GM23338 (cell line): Measurements from ENCODE around the gene MIPEP. TPM values are rescaled to one million over a fixed set of nuclear protein-coding genes. Genes with fewer than 3 reads are reported as not detected.

Experiments used
- ATAC-seq: fragments of 200-7000 bp; cut with Tn5 transposase; 3 replicates; pipeline ENCODE4 v1.9.1; 2020
- DNase-seq: peaks from one replicate; pipeline ENCODE4 v3.0.0-alpha.2; 2015; ENCODE audit warnings: low spot score
- H2AFZ ChIP-seq: fragments of 200-600 bp; sonication (generic); 2 replicates; pipeline ENCODE4 v1.8.0; 2016; ENCODE audit warnings: antibody characterized with exemption, mild to moderate bottlenecking, moderate library complexity
- H3F3A ChIP-seq: fragments of 200-600 bp; sonication (generic); replicated peaks from 2 replicates; pipeline ENCODE4 v1.8.0; 2017; ENCODE audit warnings: antibody characterized with exemption, mixed run types, low read depth
- H3K27ac ChIP-seq: fragments of 200-600 bp; sonication (generic); 2 replicates; pipeline ENCODE4 v1.6.1; 2016; ENCODE audit warnings: low read depth
- H3K27me3 ChIP-seq: fragments of 200-600 bp; sonication (generic); 2 replicates; pipeline ENCODE4 v1.8.0; 2016; ENCODE audit warnings: mild to moderate bottlenecking, mixed run types, moderate library complexity; ENCODE audit not compliant: insufficient read depth
- H3K36me3 ChIP-seq: fragments of 200-600 bp; sonication (generic); 2 replicates; pipeline ENCODE4 v1.8.0; 2016; ENCODE audit warnings: mild to moderate bottlenecking; ENCODE audit not compliant: insufficient read depth
- H3K4me1 ChIP-seq: fragments of 200-600 bp; sonication (generic); 2 replicates; pipeline ENCODE4 v1.8.0; 2016; ENCODE audit warnings: mild to moderate bottlenecking, moderate library complexity; ENCODE audit not compliant: insufficient read depth
- H3K4me2 ChIP-seq: fragments of 200-600 bp; sonication (generic); 2 replicates; pipeline ENCODE4 v1.7.1; 2017; ENCODE audit warnings: mixed run types
- H3K4me3 ChIP-seq: fragments of 200-600 bp; sonication (generic); 2 replicates; pipeline ENCODE4 v1.6.1; 2016; ENCODE audit warnings: mixed run types
- H3K79me2 ChIP-seq: fragments of 200-600 bp; sonication (generic); replicated peaks from 2 replicates; pipeline ENCODE4 v1.8.0; 2017; ENCODE audit warnings: mild to moderate bottlenecking; ENCODE audit not compliant: insufficient read depth
- H3K9me2 ChIP-seq: fragments of 200-600 bp; sonication (generic); 2 replicates; pipeline ENCODE4 v1.8.0; 2017; ENCODE audit not compliant: insufficient read depth
- H4K20me1 ChIP-seq: fragments of 200-600 bp; sonication (generic); replicated peaks from 2 replicates; pipeline ENCODE4 v1.8.0; 2017; ENCODE audit warnings: mild to moderate bottlenecking; ENCODE audit not compliant: insufficient read depth
- H3K27ac Mint-ChIP-seq: 2 replicates; pipeline ENCODE4 v1.8.0; 2020; ENCODE audit warnings: inconsistent platforms, mild to moderate bottlenecking, moderate library complexity, mixed read lengths
- H3K27me3 Mint-ChIP-seq: 3 replicates; pipeline ENCODE4 v1.8.0; 2022; ENCODE audit warnings: low read depth, mild to moderate bottlenecking, moderate library complexity, mixed read lengths, inconsistent platforms; ENCODE audit not compliant: insufficient read depth, poor library complexity
- H3K36me3 Mint-ChIP-seq: 3 replicates; pipeline ENCODE4 v1.8.0; 2021; ENCODE audit warnings: low read depth, mild to moderate bottlenecking, inconsistent platforms, moderate library complexity, mixed read lengths
- H3K4me1 Mint-ChIP-seq: 3 replicates; pipeline ENCODE4 v1.8.0; 2020; ENCODE audit warnings: mild to moderate bottlenecking, inconsistent platforms, mixed read lengths
- H3K4me3 Mint-ChIP-seq: 3 replicates; pipeline ENCODE4 v1.8.0; 2021; ENCODE audit warnings: moderate library complexity, mild to moderate bottlenecking, inconsistent platforms, mixed read lengths
- H3K9me3 Mint-ChIP-seq: 3 replicates; pipeline ENCODE4 v1.8.0; 2020; ENCODE audit warnings: moderate library complexity, mild to moderate bottlenecking, inconsistent platforms, mixed read lengths
- NANOG ChIP-seq: IDR thresholded peaks from 2 replicates; pipeline ENCODE4 v1.6.1; 2016; ENCODE audit warnings: antibody characterized with exemption, borderline replicate concordance
- POLR2AphosphoS5 ChIP-seq: IDR thresholded peaks from 2 replicates; pipeline ENCODE4 v1.6.1; 2016; ENCODE audit warnings: antibody characterized with exemption, low read depth
- ZNF114 ChIP-seq: fragments of 250-450 bp; sonication (Bioruptor Pico); IDR thresholded peaks from 2 replicates; pipeline ENCODE4 v1.5.0; 2020; ENCODE audit warnings: mild to moderate bottlenecking, moderate library complexity
- polyA plus RNA-seq: library from polyadenylated mRNA; unstranded; fragments of >200 nt; fragmentation: Nextera tagmentation; extraction: Ambion mirVana; gene quantifications from 2 replicates; pipeline ENCODE4 v1.2.1, GENCODE V29; 2016
- total RNA-seq: library from RNA; depleted of rRNA; stranded (reverse); fragments of >200 nt; shearing (Covaris generic); gene quantifications from 2 replicates; pipeline ENCODE4 v1.2.3, GENCODE V29; 2014
- TF ChIP-seq, protein P1 (sequence below): IDR thresholded peaks from 2 replicates; pipeline ENCODE4 v1.6.1; 2016; ENCODE audit warnings: antibody characterized with exemption
- TF ChIP-seq, protein P2 (sequence below): fragments of 250-450 bp; sonication (Bioruptor Pico); IDR thresholded peaks from 2 replicates; pipeline ENCODE4 v1.5.0; 2020; ENCODE audit warnings: mild to moderate bottlenecking, moderate library complexity

The MIPEP gene
- total and polyA plus RNA-seq, 2 experiments from 2014 or later, result 20.8 to 22.5 TPM

DNA sequence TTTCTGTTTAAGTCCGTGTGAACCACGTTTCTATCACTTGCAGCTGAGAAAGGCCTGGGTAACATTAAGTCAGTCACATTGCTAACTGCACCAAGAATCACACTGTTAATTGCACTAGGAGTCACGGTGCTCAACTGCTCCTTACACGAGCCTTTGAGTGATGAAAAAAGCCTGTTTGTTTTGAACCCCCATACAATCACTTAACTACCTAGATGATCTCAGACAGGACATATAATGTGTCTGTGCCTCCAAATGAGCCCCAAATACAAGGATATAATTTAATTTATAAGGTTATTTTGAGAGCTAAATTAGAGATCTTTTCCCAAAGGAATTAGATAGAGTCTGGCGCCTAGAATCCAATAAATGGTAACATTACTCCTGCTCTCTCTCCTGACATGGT, 84.1 kb downstream of the MIPEP start:
- H3K4me2 ChIP-seq, result no peak overlapping the region
- H3K4me1 Mint-ChIP-seq, result peaks cover 13% of the 10 kb centered on the region
- H4K20me1 ChIP-seq, result no peaks in the 10 kb centered on the region
- peaks cover 15% of the 10 kb centered on the region; the same call in 2 of the 3 replicates for H3K36me3 Mint-ChIP-seq
- no peaks in the 10 kb centered on the region for H3K36me3 ChIP-seq
- H3K79me2 ChIP-seq, result no peaks in the 10 kb centered on the region
- H3K9me2 ChIP-seq, result 0 out of 2 replicates have a peak, but pooled peaks cover 2% of the 10 kb centered on the region
- no peak overlapping the region for H3K4me3 Mint-ChIP-seq
- H3K9me3 Mint-ChIP-seq, result no peaks in the 10 kb centered on the region
- no peak overlapping the region for H2AFZ ChIP-seq
- no peaks in the 10 kb centered on the region for H3K27me3 ChIP-seq
- no peak overlapping the region for H3K27ac ChIP-seq
- TF ChIP-seq, protein P1, sequence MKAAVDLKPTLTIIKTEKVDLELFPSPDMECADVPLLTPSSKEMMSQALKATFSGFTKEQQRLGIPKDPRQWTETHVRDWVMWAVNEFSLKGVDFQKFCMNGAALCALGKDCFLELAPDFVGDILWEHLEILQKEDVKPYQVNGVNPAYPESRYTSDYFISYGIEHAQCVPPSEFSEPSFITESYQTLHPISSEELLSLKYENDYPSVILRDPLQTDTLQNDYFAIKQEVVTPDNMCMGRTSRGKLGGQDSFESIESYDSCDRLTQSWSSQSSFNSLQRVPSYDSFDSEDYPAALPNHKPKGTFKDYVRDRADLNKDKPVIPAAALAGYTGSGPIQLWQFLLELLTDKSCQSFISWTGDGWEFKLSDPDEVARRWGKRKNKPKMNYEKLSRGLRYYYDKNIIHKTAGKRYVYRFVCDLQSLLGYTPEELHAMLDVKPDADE, result no peak
- no peak for TF ChIP-seq POLR2AphosphoS5
- TF ChIP-seq NANOG, result no peak
- no peaks in the 10 kb centered on the region for H3K27me3 Mint-ChIP-seq
- DNase-seq, result no peak
- no peak overlapping the region for H3K27ac Mint-ChIP-seq
- peaks cover 9% of the 10 kb centered on the region for H3K4me1 ChIP-seq
- H3K4me3 ChIP-seq, result no peak overlapping the region
- no peak for ATAC-seq
- no peaks in the 10 kb centered on the region for H3F3A ChIP-seq

DNA sequence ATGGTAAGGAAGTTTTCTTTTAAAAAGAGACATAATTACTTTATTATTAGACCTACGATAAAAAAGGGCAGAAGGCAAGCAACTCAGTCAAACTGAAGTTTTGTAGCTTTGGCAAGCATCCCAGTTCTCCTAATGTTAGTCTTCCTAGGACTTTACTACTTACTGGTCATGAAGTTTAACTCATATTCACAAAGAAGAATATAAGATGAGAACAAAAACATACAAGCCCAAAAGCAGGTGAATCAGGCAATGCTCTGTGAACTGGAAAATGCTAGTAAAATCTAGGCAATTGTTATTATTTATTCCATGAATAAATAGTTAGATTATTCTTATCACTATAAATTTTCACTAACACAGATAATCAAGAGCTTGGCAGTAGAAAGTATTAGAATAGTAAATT, 85.0 kb downstream of the MIPEP start:
- DNase-seq (no peak), ATAC-seq (no peak)
- Mint-ChIP-seq H3K27ac (no peak overlapping the region), H3K27me3 (no peaks in the 10 kb centered on the region), H3K9me3 (no peaks in the 10 kb centered on the region), H3K4me1 (peaks cover 13% of the 10 kb centered on the region), H3K4me3 (no peak overlapping the region), H3K36me3 (peaks cover 22% of the 10 kb centered on the region; the same call in 2 of the 3 replicates)
- no peaks in the 10 kb centered on the region for H3K36me3 ChIP-seq
- no peak overlapping the region for H3K4me2 ChIP-seq
- no peaks in the 10 kb centered on the region for H3F3A ChIP-seq
- TF ChIP-seq NANOG (no peak), ZNF114 (no peak)
- TF ChIP-seq, protein P2, sequence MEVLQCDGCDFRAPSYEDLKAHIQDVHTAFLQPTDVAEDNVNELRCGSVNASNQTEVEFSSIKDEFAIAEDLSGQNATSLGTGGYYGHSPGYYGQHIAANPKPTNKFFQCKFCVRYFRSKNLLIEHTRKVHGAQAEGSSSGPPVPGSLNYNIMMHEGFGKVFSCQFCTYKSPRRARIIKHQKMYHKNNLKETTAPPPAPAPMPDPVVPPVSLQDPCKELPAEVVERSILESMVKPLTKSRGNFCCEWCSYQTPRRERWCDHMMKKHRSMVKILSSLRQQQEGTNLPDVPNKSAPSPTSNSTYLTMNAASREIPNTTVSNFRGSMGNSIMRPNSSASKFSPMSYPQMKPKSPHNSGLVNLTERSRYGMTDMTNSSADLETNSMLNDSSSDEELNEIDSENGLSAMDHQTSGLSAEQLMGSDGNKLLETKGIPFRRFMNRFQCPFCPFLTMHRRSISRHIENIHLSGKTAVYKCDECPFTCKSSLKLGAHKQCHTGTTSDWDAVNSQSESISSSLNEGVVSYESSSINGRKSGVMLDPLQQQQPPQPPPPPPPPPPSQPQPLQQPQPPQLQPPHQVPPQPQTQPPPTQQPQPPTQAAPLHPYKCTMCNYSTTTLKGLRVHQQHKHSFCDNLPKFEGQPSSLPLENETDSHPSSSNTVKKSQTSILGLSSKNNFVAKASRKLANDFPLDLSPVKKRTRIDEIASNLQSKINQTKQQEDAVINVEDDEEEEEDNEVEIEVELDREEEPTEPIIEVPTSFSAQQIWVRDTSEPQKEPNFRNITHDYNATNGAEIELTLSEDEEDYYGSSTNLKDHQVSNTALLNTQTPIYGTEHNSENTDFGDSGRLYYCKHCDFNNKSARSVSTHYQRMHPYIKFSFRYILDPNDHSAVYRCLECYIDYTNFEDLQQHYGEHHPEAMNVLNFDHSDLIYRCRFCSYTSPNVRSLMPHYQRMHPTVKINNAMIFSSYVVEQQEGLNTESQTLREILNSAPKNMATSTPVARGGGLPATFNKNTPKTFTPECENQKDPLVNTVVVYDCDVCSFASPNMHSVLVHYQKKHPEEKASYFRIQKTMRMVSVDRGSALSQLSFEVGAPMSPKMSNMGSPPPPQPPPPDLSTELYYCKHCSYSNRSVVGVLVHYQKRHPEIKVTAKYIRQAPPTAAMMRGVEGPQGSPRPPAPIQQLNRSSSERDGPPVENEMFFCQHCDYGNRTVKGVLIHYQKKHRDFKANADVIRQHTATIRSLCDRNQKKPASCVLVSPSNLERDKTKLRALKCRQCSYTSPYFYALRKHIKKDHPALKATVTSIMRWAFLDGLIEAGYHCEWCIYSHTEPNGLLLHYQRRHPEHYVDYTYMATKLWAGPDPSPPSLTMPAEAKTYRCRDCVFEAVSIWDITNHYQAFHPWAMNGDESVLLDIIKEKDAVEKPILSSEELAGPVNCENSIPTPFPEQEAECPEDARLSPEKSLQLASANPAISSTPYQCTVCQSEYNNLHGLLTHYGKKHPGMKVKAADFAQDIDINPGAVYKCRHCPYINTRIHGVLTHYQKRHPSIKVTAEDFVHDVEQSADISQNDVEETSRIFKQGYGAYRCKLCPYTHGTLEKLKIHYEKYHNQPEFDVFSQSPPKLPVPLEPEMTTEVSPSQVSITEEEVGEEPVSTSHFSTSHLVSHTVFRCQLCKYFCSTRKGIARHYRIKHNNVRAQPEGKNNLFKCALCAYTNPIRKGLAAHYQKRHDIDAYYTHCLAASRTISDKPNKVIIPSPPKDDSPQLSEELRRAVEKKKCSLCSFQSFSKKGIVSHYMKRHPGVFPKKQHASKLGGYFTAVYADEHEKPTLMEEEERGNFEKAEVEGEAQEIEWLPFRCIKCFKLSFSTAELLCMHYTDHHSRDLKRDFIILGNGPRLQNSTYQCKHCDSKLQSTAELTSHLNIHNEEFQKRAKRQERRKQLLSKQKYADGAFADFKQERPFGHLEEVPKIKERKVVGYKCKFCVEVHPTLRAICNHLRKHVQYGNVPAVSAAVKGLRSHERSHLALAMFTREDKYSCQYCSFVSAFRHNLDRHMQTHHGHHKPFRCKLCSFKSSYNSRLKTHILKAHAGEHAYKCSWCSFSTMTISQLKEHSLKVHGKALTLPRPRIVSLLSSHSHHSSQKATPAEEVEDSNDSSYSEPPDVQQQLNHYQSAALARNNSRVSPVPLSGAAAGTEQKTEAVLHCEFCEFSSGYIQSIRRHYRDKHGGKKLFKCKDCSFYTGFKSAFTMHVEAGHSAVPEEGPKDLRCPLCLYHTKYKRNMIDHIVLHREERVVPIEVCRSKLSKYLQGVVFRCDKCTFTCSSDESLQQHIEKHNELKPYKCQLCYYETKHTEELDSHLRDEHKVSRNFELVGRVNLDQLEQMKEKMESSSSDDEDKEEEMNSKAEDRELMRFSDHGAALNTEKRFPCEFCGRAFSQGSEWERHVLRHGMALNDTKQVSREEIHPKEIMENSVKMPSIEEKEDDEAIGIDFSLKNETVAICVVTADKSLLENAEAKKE (CRISPR knock-in tag), result no peak
- H3K9me2 ChIP-seq, result 0 out of 2 replicates have a peak, but pooled peaks cover 2% of the 10 kb centered on the region
- H3K27ac ChIP-seq, result no peak overlapping the region
- peaks cover 9% of the 10 kb centered on the region for H3K4me1 ChIP-seq
- H3K4me3 ChIP-seq, result no peak overlapping the region
- H3K79me2 ChIP-seq, result no peaks in the 10 kb centered on the region
- no peaks in the 10 kb centered on the region for H4K20me1 ChIP-seq
- H2AFZ ChIP-seq, result no peak overlapping the region
- H3K27me3 ChIP-seq, result no peaks in the 10 kb centered on the region
